Activated CD8-positive, alpha-beta T cell treated with anti-CD3 and anti-CD28 coated beads for 36 hours (primary cell): ENCODE data around the gene KDM2B. TPM values are rescaled to one million over a fixed set of nuclear protein-coding genes. Genes with fewer than 3 reads are reported as not detected.

ENCODE experiments used
- ATAC-seq: fragments of 200-7000 bp; cut with Tn5 transposase; one replicate; pipeline ENCODE4 v1.10.0; 2021; ENCODE audit warnings: mild to moderate bottlenecking, moderate library complexity
- CTCF ChIA-PET: fragments of 350-600 bp; sonication (Branson Sonifier 250); formaldehyde crosslinking; loops from one replicate; lab custom pipeline; 2021; ENCODE audit warnings: antibody characterized with exemption; lab: Charles Lee
- POLR2A ChIA-PET: fragments of 350-600 bp; sonication (Branson Sonifier 250); formaldehyde crosslinking; loops from one replicate; lab custom pipeline; 2021; ENCODE audit warnings: antibody characterized with exemption; lab: Charles Lee
- DNase-seq: peaks from one replicate; pipeline ENCODE4 v3.0.0-alpha.2; 2020
- H3K27ac Mint-ChIP-seq: one replicate; pipeline ENCODE4 v1.8.0; 2021; ENCODE audit warnings: mild to moderate bottlenecking, mixed read lengths
- H3K27me3 Mint-ChIP-seq: one replicate; pipeline ENCODE4 v1.8.0; 2021; ENCODE audit warnings: mixed read lengths
- H3K36me3 Mint-ChIP-seq: one replicate; pipeline ENCODE4 v1.8.0; 2021; ENCODE audit warnings: low read depth, mixed read lengths
- H3K4me1 Mint-ChIP-seq: one replicate; pipeline ENCODE4 v1.8.0; 2021; ENCODE audit warnings: low read depth, mixed read lengths
- H3K4me3 Mint-ChIP-seq: one replicate; pipeline ENCODE4 v1.8.0; 2021; ENCODE audit warnings: mild to moderate bottlenecking, moderate library complexity, mixed read lengths
- H3K9me3 Mint-ChIP-seq: one replicate; pipeline ENCODE4 v1.8.0; 2021; ENCODE audit warnings: mixed read lengths
- intact Hi-C: fragments of 100-400 bp; cut with micrococcal nuclease; formaldehyde crosslinking; loops from one replicate; pipeline ENCODE4 v1.10.0; 2022
- total RNA-seq, 2 experiments: library from RNA; stranded (reverse); gene quantifications; one replicate each; pipeline ENCODE4 v1.2.3, GENCODE V29; 2021
- TF ChIP-seq, protein P1 (sequence below): fragments of 200-600 bp; IDR thresholded peaks from one replicate; pipeline ENCODE4 v1.8.0; 2022; ENCODE audit warnings: antibody characterized with exemption, mild to moderate bottlenecking

Gene KDM2B
- total RNA-seq, 2 experiments from 2014 or later: 61.0 to 61.7 TPM

DNA sequence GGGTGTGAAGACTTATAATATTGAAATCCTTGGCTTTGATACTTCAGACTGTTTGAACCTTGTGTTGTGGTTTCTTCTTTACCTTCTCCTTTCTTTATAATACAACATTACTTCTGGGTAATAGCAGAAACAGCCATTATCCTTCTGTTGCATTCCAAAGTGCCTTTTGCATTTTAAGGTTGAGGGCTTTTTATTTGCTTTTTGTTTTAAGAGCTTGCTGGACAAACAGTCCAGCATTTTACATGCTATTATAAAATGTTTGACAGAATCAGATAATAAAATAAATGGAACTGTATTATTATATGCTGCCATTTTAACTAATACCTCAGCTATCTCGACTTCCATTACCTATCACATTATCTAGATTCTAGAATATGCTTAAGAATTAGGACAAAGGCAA is 166.9 kb downstream of the KDM2B start:
- ChIA-PET POLR2A (no interaction called here), CTCF (interaction anchor here (0.9 to 1.1 kb wide), 2 partner anchors 29 to 80 kb away, joined by 3 to 5 read pairs; no protein-coding TSS in a partner anchor)
- Mint-ChIP-seq H3K27ac (no peak overlapping the region), H3K9me3 (no peaks in the 10 kb centered on the region), H3K4me1 (peaks cover 24% of the 10 kb centered on the region), H3K36me3 (peaks cover 30% of the 10 kb centered on the region), H3K4me3 (no peak overlapping the region), H3K27me3 (no peaks in the 10 kb centered on the region)
- TF ChIP-seq, protein P1, sequence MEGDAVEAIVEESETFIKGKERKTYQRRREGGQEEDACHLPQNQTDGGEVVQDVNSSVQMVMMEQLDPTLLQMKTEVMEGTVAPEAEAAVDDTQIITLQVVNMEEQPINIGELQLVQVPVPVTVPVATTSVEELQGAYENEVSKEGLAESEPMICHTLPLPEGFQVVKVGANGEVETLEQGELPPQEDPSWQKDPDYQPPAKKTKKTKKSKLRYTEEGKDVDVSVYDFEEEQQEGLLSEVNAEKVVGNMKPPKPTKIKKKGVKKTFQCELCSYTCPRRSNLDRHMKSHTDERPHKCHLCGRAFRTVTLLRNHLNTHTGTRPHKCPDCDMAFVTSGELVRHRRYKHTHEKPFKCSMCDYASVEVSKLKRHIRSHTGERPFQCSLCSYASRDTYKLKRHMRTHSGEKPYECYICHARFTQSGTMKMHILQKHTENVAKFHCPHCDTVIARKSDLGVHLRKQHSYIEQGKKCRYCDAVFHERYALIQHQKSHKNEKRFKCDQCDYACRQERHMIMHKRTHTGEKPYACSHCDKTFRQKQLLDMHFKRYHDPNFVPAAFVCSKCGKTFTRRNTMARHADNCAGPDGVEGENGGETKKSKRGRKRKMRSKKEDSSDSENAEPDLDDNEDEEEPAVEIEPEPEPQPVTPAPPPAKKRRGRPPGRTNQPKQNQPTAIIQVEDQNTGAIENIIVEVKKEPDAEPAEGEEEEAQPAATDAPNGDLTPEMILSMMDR: no peak
- ATAC-seq: no peak
- no peak for DNase-seq
- intact Hi-C loops: no loop called here

DNA sequence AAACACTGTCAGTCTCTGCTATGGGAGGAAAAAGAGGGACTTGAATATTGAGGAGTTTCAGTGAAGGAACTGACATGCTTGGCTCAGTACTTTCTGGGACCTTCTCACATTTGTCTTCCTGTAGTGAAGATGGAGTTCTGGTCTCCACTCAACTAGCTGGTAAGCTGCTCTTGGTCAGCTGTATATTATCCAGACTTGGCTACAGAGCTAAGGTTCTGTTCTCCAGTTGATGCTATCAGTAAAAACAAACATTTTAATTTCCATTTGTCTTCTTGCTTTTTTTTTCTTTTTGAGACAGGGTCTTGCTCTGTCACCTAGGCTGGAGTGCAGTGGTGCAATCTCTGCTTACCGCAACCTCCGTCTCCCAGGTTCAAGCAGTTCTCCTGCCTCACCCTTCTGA is 175.6 kb downstream of the KDM2B start:
- no peak for ATAC-seq
- TF ChIP-seq, protein P1: no peak
- Mint-ChIP-seq H3K27ac (no peak overlapping the region), H3K27me3 (no peaks in the 10 kb centered on the region), H3K4me3 (no peak overlapping the region), H3K9me3 (no peaks in the 10 kb centered on the region), H3K36me3 (peaks cover 35% of the 10 kb centered on the region), H3K4me1 (peaks cover 43% of the 10 kb centered on the region)
- no peak for DNase-seq
- POLR2A ChIA-PET: interaction anchor here (0.6 to 1.0 kb wide), 2 partner anchors 12 to 34 kb away, joined by 3 read pairs; no protein-coding TSS in a partner anchor
- intact Hi-C loops: no loop called here
- CTCF ChIA-PET: interaction anchor here (0.8 kb wide), 1 partner anchor 38 kb away, joined by 4 read pairs; no protein-coding TSS in a partner anchor

DNA sequence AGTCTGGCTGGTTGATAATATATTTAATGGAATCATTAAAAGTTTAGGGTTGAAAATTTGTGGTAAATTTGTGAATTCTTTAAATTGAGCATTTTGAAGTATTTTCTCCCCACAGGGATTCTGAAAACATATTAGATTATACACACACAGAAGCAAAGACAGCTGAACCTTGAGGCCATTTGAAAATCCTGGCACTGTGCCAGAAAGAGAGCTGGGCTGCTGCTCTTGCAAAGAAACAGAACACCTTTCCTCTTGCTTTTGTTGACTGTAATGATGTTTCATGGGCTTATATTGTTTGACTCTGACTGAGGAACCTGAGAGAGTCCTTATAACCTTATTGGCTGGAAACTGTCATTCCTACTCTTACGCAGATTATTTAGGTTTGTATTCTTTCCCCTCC is 176.1 kb downstream of the KDM2B start:
- Mint-ChIP-seq H3K27ac (no peak overlapping the region), H3K4me3 (no peak overlapping the region), H3K36me3 (peaks cover 35% of the 10 kb centered on the region), H3K4me1 (peaks cover 43% of the 10 kb centered on the region), H3K27me3 (no peaks in the 10 kb centered on the region), H3K9me3 (no peaks in the 10 kb centered on the region)
- CTCF ChIA-PET: interaction anchor here (1.6 to 1.9 kb wide), 2 partner anchors 12 to 39 kb away, joined by 4 to 10 read pairs; no protein-coding TSS in a partner anchor
- TF ChIP-seq, protein P1: no peak
- POLR2A ChIA-PET: interaction anchor here (1.0 kb wide), 1 partner anchor 12 kb away, joined by 3 read pairs; no protein-coding TSS in a partner anchor
- ATAC-seq (no peak), DNase-seq (no peak)
- intact Hi-C loops: loop anchor here (5.0 kb wide), 1 partner anchor 72 kb away; no protein-coding TSS in a partner anchor

DNA sequence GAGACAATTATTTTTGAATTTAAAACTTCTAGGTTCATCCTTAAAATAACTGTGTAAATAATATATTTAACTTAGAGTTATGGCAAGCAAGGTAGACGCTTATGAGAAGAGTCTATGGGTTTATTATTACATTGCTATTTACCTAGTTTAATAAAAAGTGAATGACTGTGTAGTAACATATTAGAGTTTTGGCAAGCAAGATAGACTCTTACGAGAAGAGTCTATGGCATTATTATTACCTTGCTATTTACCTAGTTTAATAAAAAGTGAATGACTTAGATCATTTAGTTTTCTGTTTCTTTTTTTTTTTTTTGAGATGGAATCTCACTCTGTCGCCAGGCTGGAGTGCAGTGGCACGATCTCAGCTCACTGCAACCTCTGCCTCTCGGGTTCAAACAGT is 177.1 kb downstream of the KDM2B start:
- Mint-ChIP-seq H3K9me3 (no peaks in the 10 kb centered on the region), H3K27me3 (no peaks in the 10 kb centered on the region), H3K4me1 (peaks cover 41% of the 10 kb centered on the region), H3K27ac (no peak overlapping the region), H3K36me3 (peaks cover 35% of the 10 kb centered on the region), H3K4me3 (no peak overlapping the region)
- POLR2A ChIA-PET: no interaction called here
- TF ChIP-seq, protein P1: no peak
- DNase-seq (no peak), ATAC-seq (no peak)
- CTCF ChIA-PET: interaction anchor here (1.6 to 1.9 kb wide), 2 partner anchors 13 to 40 kb away, joined by 4 to 10 read pairs; no protein-coding TSS in a partner anchor
- intact Hi-C loops: loop anchor here (5.0 kb wide), 1 partner anchor 71 kb away; no protein-coding TSS in a partner anchor
